Keratinocyte (primary cell): ENCODE measurements around the gene RSPO3.

Experiments used
- EZH2 ChIP-seq: IDR thresholded peaks from one replicate; pipeline ENCODE4 v1.6.1; 2012; ENCODE audit warnings: inconsistent platforms, mild to moderate bottlenecking, low read length, moderate library complexity
- TF ChIP-seq, protein P1 (sequence below), 3 experiments: IDR thresholded peaks in 1 of 3; conservative IDR thresholded peaks in 1 of 3; optimal IDR thresholded peaks in 1 of 3; 2 replicates in 2 of 3; 3 replicates in 1 of 3; pipeline versions ENCODE3 to v1.5.1; 2011; ENCODE audit warnings: low read length in 3 of 3, mild to moderate bottlenecking in 3 of 3, moderate library complexity in 2 of 3, control low read depth in 1 of 3, inconsistent platforms in 1 of 3; ENCODE audit not compliant: insufficient read depth in 2 of 3; ENCODE audit errors: extremely low read depth in 1 of 3

DNA sequence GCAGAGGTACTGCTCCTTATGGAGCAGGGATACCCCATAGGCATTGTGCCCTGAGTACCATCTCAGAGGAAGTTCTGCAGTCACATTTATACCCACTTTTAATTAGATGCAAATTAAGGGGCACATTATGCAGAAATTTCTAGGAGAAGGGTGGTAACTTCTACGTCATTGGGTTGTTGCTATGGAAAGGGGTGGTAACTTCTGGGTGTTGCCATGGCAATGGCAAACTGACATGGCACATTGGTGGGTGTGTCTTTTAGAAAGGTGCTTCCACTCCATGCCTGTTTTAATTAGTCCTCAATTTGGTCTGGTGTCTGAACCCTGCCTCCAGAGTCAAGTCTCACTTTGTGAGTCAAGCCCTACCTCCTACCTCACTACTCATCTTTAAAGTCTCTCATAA lies 42.0 kb downstream of the RSPO3 start:
- TF ChIP-seq, protein P1, sequence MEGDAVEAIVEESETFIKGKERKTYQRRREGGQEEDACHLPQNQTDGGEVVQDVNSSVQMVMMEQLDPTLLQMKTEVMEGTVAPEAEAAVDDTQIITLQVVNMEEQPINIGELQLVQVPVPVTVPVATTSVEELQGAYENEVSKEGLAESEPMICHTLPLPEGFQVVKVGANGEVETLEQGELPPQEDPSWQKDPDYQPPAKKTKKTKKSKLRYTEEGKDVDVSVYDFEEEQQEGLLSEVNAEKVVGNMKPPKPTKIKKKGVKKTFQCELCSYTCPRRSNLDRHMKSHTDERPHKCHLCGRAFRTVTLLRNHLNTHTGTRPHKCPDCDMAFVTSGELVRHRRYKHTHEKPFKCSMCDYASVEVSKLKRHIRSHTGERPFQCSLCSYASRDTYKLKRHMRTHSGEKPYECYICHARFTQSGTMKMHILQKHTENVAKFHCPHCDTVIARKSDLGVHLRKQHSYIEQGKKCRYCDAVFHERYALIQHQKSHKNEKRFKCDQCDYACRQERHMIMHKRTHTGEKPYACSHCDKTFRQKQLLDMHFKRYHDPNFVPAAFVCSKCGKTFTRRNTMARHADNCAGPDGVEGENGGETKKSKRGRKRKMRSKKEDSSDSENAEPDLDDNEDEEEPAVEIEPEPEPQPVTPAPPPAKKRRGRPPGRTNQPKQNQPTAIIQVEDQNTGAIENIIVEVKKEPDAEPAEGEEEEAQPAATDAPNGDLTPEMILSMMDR (optimal IDR thresholded peaks at IDR 0.05 in 1 of 3, IDR thresholded peaks at IDR 0.05 in 1 of 3, conservative IDR thresholded peaks at IDR 0.05 in 1 of 3; ENCODE audit: extremely low read depth in 1 of 3, insufficient read depth in 2 of 3, low read length in 3 of 3): no peak
- TF ChIP-seq EZH2: no peak
